ENCODE data around the gene DPP10.

Gene DPP10

GRCh38 chr2:115610888-115611287 is 1168.4 kb downstream of the DPP10 start:
- Histone ChIP-seq H2AFZ (no peak overlapping the region), H3K9me3 (ENCODE audit: control insufficient read depth, low read length) (no peaks in the 10 kb centered on the region), H3K27ac (no peak overlapping the region), H3K4me2 (ENCODE audit: low read length) (no peak overlapping the region), H3K36me3 (ENCODE audit: control insufficient read depth, insufficient read depth, low read length) (no peaks in the 10 kb centered on the region), H3K27me3 (ENCODE audit: control insufficient read depth, insufficient read depth, low read length) (no peaks in the 10 kb centered on the region), H3K4me3 (ENCODE audit: low read depth, low read length) (no peak overlapping the region), H3K79me2 (no peaks in the 10 kb centered on the region), H3K9ac (no peak overlapping the region), H3K4me1 (no peaks in the 10 kb centered on the region)
- TF ChIP-seq CTCF (IDR thresholded peaks at IDR 0.05) = no peak

DNA sequence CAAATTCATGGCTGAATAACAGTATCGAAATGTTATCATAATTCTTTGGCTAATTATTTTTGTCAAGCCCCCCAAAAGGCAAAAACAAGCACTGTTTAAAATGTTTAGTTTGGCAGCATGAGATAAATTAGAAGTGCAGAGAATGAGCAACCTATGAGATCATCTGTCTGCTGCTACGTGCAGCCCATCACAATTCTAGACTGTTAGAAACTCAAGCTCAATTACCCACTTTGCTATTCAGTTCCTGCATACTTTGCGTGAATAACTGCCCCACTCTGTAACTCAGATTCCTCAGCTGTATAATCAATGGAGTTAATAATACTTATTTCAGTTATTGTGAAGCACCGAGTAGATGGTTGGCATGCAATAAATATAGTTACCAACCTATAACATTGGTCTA is 1181.9 kb downstream of the DPP10 start:
- Histone ChIP-seq H3K4me3 (ENCODE audit: low read depth, low read length) (no peak overlapping the region), H3K36me3 (ENCODE audit: control insufficient read depth, insufficient read depth, low read length) (no peaks in the 10 kb centered on the region), H3K27ac (no peak overlapping the region), H3K4me1 (no peaks in the 10 kb centered on the region), H3K9me3 (ENCODE audit: control insufficient read depth, low read length) (no peaks in the 10 kb centered on the region), H3K4me2 (ENCODE audit: low read length) (no peak overlapping the region), H2AFZ (no peak overlapping the region), H3K79me2 (no peaks in the 10 kb centered on the region), H3K9ac (no peak overlapping the region), H3K27me3 (ENCODE audit: control insufficient read depth, insufficient read depth, low read length) (no peaks in the 10 kb centered on the region)
- TF ChIP-seq CTCF (IDR thresholded peaks at IDR 0.05) = no peak

GRCh38 chr2:115634578-115634977 is 1192.1 kb downstream of the DPP10 start:
- no peaks in the 10 kb centered on the region for H3K27me3 ChIP-seq (ENCODE audit: control insufficient read depth, insufficient read depth, low read length)
- no peak for TF ChIP-seq CTCF (IDR thresholded peaks at IDR 0.05)
- H3K79me2 ChIP-seq = no peaks in the 10 kb centered on the region
- no peaks in the 10 kb centered on the region for H3K4me1 ChIP-seq
- H3K36me3 ChIP-seq (ENCODE audit: control insufficient read depth, insufficient read depth, low read length) = no peaks in the 10 kb centered on the region
- H3K4me2 ChIP-seq (ENCODE audit: low read length) = no peak overlapping the region
- H3K9ac ChIP-seq = no peak overlapping the region
- H3K9me3 ChIP-seq (ENCODE audit: control insufficient read depth, low read length) = no peaks in the 10 kb centered on the region
- H3K27ac ChIP-seq = no peak overlapping the region
- no peak overlapping the region for H3K4me3 ChIP-seq (ENCODE audit: low read depth, low read length)
- H2AFZ ChIP-seq = no peak overlapping the region

DNA sequence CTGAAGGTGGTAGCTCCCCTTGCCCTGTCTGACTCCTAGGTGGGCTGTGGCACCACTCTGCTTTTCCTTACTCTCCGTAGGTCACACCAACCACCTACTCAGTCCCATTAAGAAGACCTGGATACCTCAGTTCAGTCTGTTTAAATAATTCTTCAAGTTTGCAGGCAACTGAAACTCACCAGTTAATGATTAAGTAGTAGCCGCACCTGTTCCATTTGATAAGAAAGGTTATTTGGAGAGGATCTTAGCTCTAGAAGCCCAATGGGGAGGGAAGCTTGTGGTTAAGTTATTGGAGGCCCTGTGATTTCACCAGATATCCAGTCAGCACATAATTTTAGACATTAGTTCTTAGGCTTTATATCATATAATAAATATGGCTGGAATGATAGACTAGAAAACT is 1193.0 kb downstream of the DPP10 start:
- no peak for TF ChIP-seq CTCF (IDR thresholded peaks at IDR 0.05)
- Histone ChIP-seq H3K4me2 (ENCODE audit: low read length) (no peak overlapping the region), H3K9me3 (ENCODE audit: control insufficient read depth, low read length) (no peaks in the 10 kb centered on the region), H3K4me1 (no peaks in the 10 kb centered on the region), H3K36me3 (ENCODE audit: control insufficient read depth, insufficient read depth, low read length) (no peaks in the 10 kb centered on the region), H3K79me2 (no peaks in the 10 kb centered on the region), H2AFZ (no peak overlapping the region), H3K27me3 (ENCODE audit: control insufficient read depth, insufficient read depth, low read length) (no peaks in the 10 kb centered on the region), H3K27ac (no peak overlapping the region), H3K4me3 (ENCODE audit: low read depth, low read length) (no peak overlapping the region), H3K9ac (no peak overlapping the region)

DNA sequence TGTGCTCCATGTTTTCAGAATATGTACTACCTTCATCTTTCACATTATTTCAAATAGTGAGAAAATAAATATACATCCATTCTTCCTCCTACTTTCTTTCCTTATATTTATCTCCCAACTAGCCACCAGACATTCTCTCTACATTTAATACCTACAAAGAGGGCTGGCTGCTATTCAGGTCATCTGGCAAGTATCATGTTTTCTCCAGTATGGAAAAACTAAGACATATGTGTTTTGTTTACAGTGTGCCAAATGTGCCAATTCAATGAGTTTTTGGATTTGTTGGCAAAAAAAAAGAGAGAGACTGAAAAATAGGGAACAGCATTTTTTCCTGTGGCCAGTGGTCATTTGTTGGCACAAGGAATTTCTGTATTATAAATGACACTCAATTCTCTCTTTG is 1207.3 kb downstream of the DPP10 start:
- TF ChIP-seq CTCF (IDR thresholded peaks at IDR 0.05) = no peak

More for the DNA sequence above, 1207.3 kb downstream of the DPP10 start:
- H3K4me3 ChIP-seq (ENCODE audit: low read depth, low read length) = no peak overlapping the region
- H3K9ac ChIP-seq = no peak overlapping the region
- H3K36me3 ChIP-seq (ENCODE audit: control insufficient read depth, insufficient read depth, low read length) = no peaks in the 10 kb centered on the region
- H3K9me3 ChIP-seq (ENCODE audit: control insufficient read depth, low read length) = no peaks in the 10 kb centered on the region
- no peak overlapping the region for H3K27ac ChIP-seq
- H3K4me1 ChIP-seq = no peaks in the 10 kb centered on the region
- H3K79me2 ChIP-seq = no peaks in the 10 kb centered on the region
- no peak overlapping the region for H2AFZ ChIP-seq
- no peaks in the 10 kb centered on the region for H3K27me3 ChIP-seq (ENCODE audit: control insufficient read depth, insufficient read depth, low read length)
- H3K4me2 ChIP-seq (ENCODE audit: low read length) = no peak overlapping the region

Measured in parathyroid adenoma (tissue), 2 donors.